Measurements from ENCODE around the gene TSPAN3.

DNA sequence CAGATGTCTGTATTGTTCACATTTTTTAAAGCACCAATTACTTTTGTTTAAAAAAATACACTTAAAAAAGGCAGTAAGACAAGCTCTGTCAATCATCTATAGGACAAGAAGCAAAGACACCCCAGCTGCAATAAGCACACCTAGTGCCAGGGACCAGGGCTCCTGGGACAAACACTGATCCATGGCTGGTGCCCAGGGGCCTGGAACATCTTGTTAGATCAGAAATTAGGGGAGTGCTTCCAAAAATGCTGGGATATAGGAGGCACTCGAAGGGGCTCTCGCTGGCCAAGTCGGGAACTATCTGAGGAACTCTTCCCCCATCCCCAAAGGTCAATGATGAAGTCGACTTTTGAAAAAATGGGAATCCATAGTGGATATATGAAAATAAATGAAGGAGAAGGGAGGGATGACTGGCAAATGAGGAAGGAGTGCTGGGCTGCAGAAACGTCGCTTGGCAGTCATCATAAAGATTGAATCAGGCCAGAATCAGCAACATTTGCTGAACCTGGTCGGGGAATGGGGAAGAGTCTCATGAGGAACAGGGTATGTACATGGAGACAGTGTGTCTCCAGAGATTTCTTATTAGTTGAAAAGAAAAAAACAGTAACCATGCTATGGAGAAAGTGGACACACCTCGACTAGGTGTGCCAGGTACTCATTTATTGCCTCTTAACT, 28.5 kb downstream of the TSPAN3 start:
- TF ChIP-seq, protein P1, sequence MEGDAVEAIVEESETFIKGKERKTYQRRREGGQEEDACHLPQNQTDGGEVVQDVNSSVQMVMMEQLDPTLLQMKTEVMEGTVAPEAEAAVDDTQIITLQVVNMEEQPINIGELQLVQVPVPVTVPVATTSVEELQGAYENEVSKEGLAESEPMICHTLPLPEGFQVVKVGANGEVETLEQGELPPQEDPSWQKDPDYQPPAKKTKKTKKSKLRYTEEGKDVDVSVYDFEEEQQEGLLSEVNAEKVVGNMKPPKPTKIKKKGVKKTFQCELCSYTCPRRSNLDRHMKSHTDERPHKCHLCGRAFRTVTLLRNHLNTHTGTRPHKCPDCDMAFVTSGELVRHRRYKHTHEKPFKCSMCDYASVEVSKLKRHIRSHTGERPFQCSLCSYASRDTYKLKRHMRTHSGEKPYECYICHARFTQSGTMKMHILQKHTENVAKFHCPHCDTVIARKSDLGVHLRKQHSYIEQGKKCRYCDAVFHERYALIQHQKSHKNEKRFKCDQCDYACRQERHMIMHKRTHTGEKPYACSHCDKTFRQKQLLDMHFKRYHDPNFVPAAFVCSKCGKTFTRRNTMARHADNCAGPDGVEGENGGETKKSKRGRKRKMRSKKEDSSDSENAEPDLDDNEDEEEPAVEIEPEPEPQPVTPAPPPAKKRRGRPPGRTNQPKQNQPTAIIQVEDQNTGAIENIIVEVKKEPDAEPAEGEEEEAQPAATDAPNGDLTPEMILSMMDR (IDR thresholded peaks at IDR 0.05), result no peak
- no peak for TF ChIP-seq POLR2A (IDR thresholded peaks at IDR 0.05)
